Prostate gland (tissue), 2 donors: ENCODE results near the gene ANKAR.

Experiments
- POLR2A ChIP-seq: fragments of 450-650 bp; IDR thresholded peaks from one replicate; pipeline ENCODE4 v1.6.1; 2016; ENCODE audit warnings: antibody characterized with exemption, mild to moderate bottlenecking
- TF ChIP-seq, protein P1 (sequence below), 4 experiments: fragments of 200-600 bp in 2 of 4; fragments of 450-650 bp in 2 of 4; sonication (generic) in 2 of 4; IDR thresholded peaks; 1 replicate in 3 of 4; 2 replicates in 1 of 4; pipeline ENCODE4 v1.5.1; 2016 to 2019; ENCODE audit warnings: antibody characterized with exemption in 4 of 4, mild to moderate bottlenecking in 2 of 4, moderate library complexity in 2 of 4

DNA sequence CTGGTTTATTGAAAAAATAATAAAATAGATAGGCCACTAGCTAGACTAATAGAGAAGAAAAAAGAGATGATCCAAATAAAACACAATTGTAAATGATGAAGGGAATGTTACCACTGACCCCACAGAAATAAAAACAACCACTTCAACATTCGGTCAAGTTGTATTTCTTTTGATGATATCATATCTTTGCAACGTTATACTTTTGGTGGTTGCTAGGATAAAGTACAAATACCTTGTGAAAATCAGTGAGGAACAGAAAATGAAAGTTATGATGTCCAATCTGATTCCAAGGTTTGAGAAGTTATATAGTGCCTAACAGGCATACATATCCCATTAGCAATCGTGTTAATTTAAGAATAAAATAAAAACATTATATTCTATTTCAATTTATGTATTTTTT lies 19.8 kb upstream of the ANKAR start:
- TF ChIP-seq, protein P1, sequence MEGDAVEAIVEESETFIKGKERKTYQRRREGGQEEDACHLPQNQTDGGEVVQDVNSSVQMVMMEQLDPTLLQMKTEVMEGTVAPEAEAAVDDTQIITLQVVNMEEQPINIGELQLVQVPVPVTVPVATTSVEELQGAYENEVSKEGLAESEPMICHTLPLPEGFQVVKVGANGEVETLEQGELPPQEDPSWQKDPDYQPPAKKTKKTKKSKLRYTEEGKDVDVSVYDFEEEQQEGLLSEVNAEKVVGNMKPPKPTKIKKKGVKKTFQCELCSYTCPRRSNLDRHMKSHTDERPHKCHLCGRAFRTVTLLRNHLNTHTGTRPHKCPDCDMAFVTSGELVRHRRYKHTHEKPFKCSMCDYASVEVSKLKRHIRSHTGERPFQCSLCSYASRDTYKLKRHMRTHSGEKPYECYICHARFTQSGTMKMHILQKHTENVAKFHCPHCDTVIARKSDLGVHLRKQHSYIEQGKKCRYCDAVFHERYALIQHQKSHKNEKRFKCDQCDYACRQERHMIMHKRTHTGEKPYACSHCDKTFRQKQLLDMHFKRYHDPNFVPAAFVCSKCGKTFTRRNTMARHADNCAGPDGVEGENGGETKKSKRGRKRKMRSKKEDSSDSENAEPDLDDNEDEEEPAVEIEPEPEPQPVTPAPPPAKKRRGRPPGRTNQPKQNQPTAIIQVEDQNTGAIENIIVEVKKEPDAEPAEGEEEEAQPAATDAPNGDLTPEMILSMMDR (IDR thresholded peaks at IDR 0.05), result no peak
- TF ChIP-seq POLR2A, result no peak
